Activated CD8-positive, alpha-beta T cell treated with anti-CD3 and anti-CD28 coated beads for 36 hours (primary cell): ENCODE data around the gene BSPH1. TPM values are rescaled to one million over a fixed set of nuclear protein-coding genes. Genes with fewer than 3 reads are reported as not detected.
"Not testable (repeated sequence)": the region's sequence is repeated elsewhere in the genome, so short reads cannot be mapped to it uniquely, and the experiment has no call there.

Source experiments
- ATAC-seq: fragments of 200-7000 bp; cut with Tn5 transposase; one replicate; pipeline ENCODE4 v1.10.0; 2021; ENCODE audit warnings: mild to moderate bottlenecking, moderate library complexity
- CTCF ChIA-PET: fragments of 350-600 bp; sonication (Branson Sonifier 250); formaldehyde crosslinking; loops from one replicate; lab custom pipeline; 2021; ENCODE audit warnings: antibody characterized with exemption; lab: Charles Lee
- POLR2A ChIA-PET: fragments of 350-600 bp; sonication (Branson Sonifier 250); formaldehyde crosslinking; loops from one replicate; lab custom pipeline; 2021; ENCODE audit warnings: antibody characterized with exemption; lab: Charles Lee
- DNase-seq: peaks from one replicate; pipeline ENCODE4 v3.0.0-alpha.2; 2020
- H3K27ac Mint-ChIP-seq: one replicate; pipeline ENCODE4 v1.8.0; 2021; ENCODE audit warnings: mild to moderate bottlenecking, mixed read lengths
- H3K27me3 Mint-ChIP-seq: one replicate; pipeline ENCODE4 v1.8.0; 2021; ENCODE audit warnings: mixed read lengths
- H3K36me3 Mint-ChIP-seq: one replicate; pipeline ENCODE4 v1.8.0; 2021; ENCODE audit warnings: low read depth, mixed read lengths
- H3K4me1 Mint-ChIP-seq: one replicate; pipeline ENCODE4 v1.8.0; 2021; ENCODE audit warnings: low read depth, mixed read lengths
- H3K4me3 Mint-ChIP-seq: one replicate; pipeline ENCODE4 v1.8.0; 2021; ENCODE audit warnings: mild to moderate bottlenecking, moderate library complexity, mixed read lengths
- H3K9me3 Mint-ChIP-seq: one replicate; pipeline ENCODE4 v1.8.0; 2021; ENCODE audit warnings: mixed read lengths
- CTCF ChIP-seq: fragments of 200-600 bp; IDR thresholded peaks from one replicate; pipeline ENCODE4 v1.8.0; 2022; ENCODE audit warnings: antibody characterized with exemption, mild to moderate bottlenecking
- intact Hi-C: fragments of 100-400 bp; cut with micrococcal nuclease; formaldehyde crosslinking; loops from one replicate; pipeline ENCODE4 v1.10.0; 2022
- total RNA-seq, 2 experiments: library from RNA; stranded (reverse); gene quantifications; one replicate each; pipeline ENCODE4 v1.2.3, GENCODE V29; 2021

Gene BSPH1
- total RNA-seq, 2 experiments from 2014 or later: not detected

- intact Hi-C loops: no loop called here
- TF ChIP-seq CTCF: no peak
- Mint-ChIP-seq H3K4me3 (no peak within 1 kb of the TSS), H3K27me3 (peaks cover 26% of the 10 kb centered on the region), H3K27ac (no peak within 1 kb of the TSS), H3K9me3 (no peaks in the 10 kb centered on the region), H3K4me1 (no peaks in the 10 kb centered on the region), H3K36me3 (no peaks in the 10 kb centered on the region)
- ATAC-seq: no peak
- CTCF ChIA-PET: interaction anchor here (0.9 kb wide), 1 partner anchor 130 kb away, joined by 3 read pairs; no protein-coding TSS in a partner anchor
- DNase-seq: no peak
- POLR2A ChIA-PET: no interaction called here
These were observed 2.3 kb upstream of the BSPH1 start, which contains the start of gene ELSPBP1 for GRCh38 chr19:47994209-47994802. Gene ELSPBP1 (plus strand): TSS chr19:47994632. CDS start chr19:48008668, 14,036 bp downstream.

GRCh38 chr19:47991191-47991808, 670 bp downstream of the BSPH1 start:
- Mint-ChIP-seq H3K36me3 (no peaks in the 10 kb centered on the region), H3K27ac (no peak overlapping the region), H3K4me1 (no peaks in the 10 kb centered on the region), H3K9me3 (no peaks in the 10 kb centered on the region), H3K4me3 (no peak overlapping the region), H3K27me3 (peaks cover 21% of the 10 kb centered on the region)
- ATAC-seq: no peak
- CTCF ChIA-PET: no interaction called here
- no peak for DNase-seq
- intact Hi-C loops: no loop called here
- no peak for TF ChIP-seq CTCF
- POLR2A ChIA-PET: no interaction called here

- H3K36me3 Mint-ChIP-seq: no peaks in the 10 kb centered on the region
- H3K27ac Mint-ChIP-seq: no peak overlapping the region
- intact Hi-C loops: no loop called here
- peaks cover 42% of the 10 kb centered on the region for H3K27me3 Mint-ChIP-seq
- no peaks in the 10 kb centered on the region for H3K9me3 Mint-ChIP-seq
- ChIA-PET CTCF (interaction anchor here (1.2 to 1.6 kb wide), 2 partner anchors 10 to 130 kb away, joined by 3 to 9 read pairs; no protein-coding TSS in a partner anchor), POLR2A (no interaction called here)
- no peak overlapping the region for H3K4me3 Mint-ChIP-seq
- ATAC-seq: no peak
- DNase-seq: no peak
- TF ChIP-seq CTCF: no peak
- no peaks in the 10 kb centered on the region for H3K4me1 Mint-ChIP-seq
These were observed 18.4 kb downstream of the BSPH1 start for GRCh38 chr19:47973529-47973928.

- CTCF ChIA-PET, H3K9me3 Mint-ChIP-seq, H3K27me3 Mint-ChIP-seq, H3K27ac Mint-ChIP-seq, ATAC-seq, H3K4me1 Mint-ChIP-seq, DNase-seq, POLR2A ChIA-PET, H3K36me3 Mint-ChIP-seq, intact Hi-C loops, H3K4me3 Mint-ChIP-seq: not testable (repeated sequence)
These were observed 36.0 kb downstream of the BSPH1 start for GRCh38 chr19:47955936-47956335.

GRCh38 chr19:47952132-47952531, 39.8 kb downstream of the BSPH1 start:
- POLR2A ChIA-PET: not testable (repeated sequence)

GRCh38 chr19:47949852-47950521, 42.0 kb downstream of the BSPH1 start:
- H3K4me1 Mint-ChIP-seq, H3K9me3 Mint-ChIP-seq, POLR2A ChIA-PET, H3K27me3 Mint-ChIP-seq, CTCF ChIA-PET, H3K27ac Mint-ChIP-seq, H3K36me3 Mint-ChIP-seq, ATAC-seq, intact Hi-C loops, H3K4me3 Mint-ChIP-seq: not testable (repeated sequence)
- peak; percentile 11 for DNase-seq
- peak; percentile 57 for TF ChIP-seq CTCF

More at GRCh38 chr19:47952132-47952531, 39.8 kb downstream of the BSPH1 start:
- CTCF ChIA-PET, H3K36me3 Mint-ChIP-seq, H3K27ac Mint-ChIP-seq, H3K4me1 Mint-ChIP-seq, DNase-seq, H3K4me3 Mint-ChIP-seq, H3K27me3 Mint-ChIP-seq, ATAC-seq, H3K9me3 Mint-ChIP-seq, intact Hi-C loops: not testable (repeated sequence)

GRCh38 chr19:47928581-47928980, 63.4 kb downstream of the BSPH1 start:
- ATAC-seq: not testable (repeated sequence)

More at GRCh38 chr19:47928581-47928980, 63.4 kb downstream of the BSPH1 start:
- H3K4me3 Mint-ChIP-seq, H3K27me3 Mint-ChIP-seq, POLR2A ChIA-PET, H3K27ac Mint-ChIP-seq, H3K4me1 Mint-ChIP-seq, intact Hi-C loops, CTCF ChIA-PET, H3K9me3 Mint-ChIP-seq, H3K36me3 Mint-ChIP-seq: not testable (repeated sequence)
- peak; percentile 1 for DNase-seq
